OCI-LY1 (cell line): ENCODE data around the gene FAM9C.

Source experiments
- EZH2 ChIP-seq: fragments of 200-600 bp; sonication (generic), shearing (Covaris generic); IDR thresholded peaks from 2 replicates; pipeline ENCODE4 v1.8.0; 2017; ENCODE audit warnings: borderline replicate concordance, mixed run types, mild to moderate bottlenecking, antibody characterized with exemption, low read length, moderate library complexity, mixed read lengths
- TF ChIP-seq, protein P1 (sequence below): fragments of 200-600 bp; sonication (generic), shearing (Covaris generic); IDR thresholded peaks from 2 replicates; pipeline ENCODE4 v1.5.1; 2017; ENCODE audit warnings: mild to moderate bottlenecking, antibody characterized with exemption, low read length, moderate library complexity, mixed read lengths

DNA sequence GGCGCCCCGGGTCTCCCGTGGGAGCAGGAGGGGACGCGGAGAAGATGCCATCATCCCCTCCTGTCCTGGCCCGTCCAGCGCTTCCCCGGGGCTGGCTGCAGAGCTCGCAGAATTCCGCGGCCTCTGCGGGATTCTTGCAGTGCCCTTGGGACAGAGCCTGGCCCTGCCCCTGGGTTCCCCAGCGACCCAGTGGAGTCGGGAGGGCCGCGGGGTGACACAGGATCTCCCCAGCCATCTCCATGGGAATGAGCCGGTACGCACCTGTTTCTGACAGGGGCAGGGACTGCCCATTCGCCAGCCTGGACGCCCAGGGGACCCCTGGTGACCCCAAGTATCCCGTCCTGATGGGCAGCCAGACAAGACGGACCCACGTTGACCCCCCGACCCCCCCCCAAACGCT lies 482 bp downstream of the FAM9C start:
- TF ChIP-seq EZH2: no peak
- TF ChIP-seq, protein P1, sequence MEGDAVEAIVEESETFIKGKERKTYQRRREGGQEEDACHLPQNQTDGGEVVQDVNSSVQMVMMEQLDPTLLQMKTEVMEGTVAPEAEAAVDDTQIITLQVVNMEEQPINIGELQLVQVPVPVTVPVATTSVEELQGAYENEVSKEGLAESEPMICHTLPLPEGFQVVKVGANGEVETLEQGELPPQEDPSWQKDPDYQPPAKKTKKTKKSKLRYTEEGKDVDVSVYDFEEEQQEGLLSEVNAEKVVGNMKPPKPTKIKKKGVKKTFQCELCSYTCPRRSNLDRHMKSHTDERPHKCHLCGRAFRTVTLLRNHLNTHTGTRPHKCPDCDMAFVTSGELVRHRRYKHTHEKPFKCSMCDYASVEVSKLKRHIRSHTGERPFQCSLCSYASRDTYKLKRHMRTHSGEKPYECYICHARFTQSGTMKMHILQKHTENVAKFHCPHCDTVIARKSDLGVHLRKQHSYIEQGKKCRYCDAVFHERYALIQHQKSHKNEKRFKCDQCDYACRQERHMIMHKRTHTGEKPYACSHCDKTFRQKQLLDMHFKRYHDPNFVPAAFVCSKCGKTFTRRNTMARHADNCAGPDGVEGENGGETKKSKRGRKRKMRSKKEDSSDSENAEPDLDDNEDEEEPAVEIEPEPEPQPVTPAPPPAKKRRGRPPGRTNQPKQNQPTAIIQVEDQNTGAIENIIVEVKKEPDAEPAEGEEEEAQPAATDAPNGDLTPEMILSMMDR: no peak
